Karpas-422 (cell line): ENCODE measurements around the gene DNAJC8. TPM values are rescaled to one million over a fixed set of nuclear protein-coding genes. Genes with fewer than 3 reads are reported as not detected.

Experiments
- DNase-seq: peaks from one replicate; pipeline ENCODE4 v3.0.0-alpha.2; 2015
- H2AFZ ChIP-seq: fragments of 200-600 bp; sonication (generic); 2 replicates; pipeline ENCODE4 v1.6.1; 2014; ENCODE audit warnings: antibody characterized with exemption, low read length, mixed read lengths
- H3K27ac ChIP-seq: fragments of 200-600 bp; sonication (generic); 2 replicates; pipeline ENCODE4 v1.5.1; 2014; ENCODE audit warnings: mild to moderate bottlenecking, low read length, moderate library complexity
- H3K27me3 ChIP-seq: fragments of 200-600 bp; sonication (generic); 2 replicates; pipeline ENCODE4 v1.6.1; 2014; ENCODE audit warnings: low read length, mixed read lengths
- H3K36me3 ChIP-seq: fragments of 200-600 bp; sonication (generic); 2 replicates; pipeline ENCODE4 v1.6.1; 2014; ENCODE audit warnings: low read length, mixed read lengths; ENCODE audit not compliant: insufficient read depth
- H3K4me1 ChIP-seq: fragments of 200-600 bp; sonication (generic); 2 replicates; pipeline ENCODE4 v1.6.1; 2014; ENCODE audit warnings: mild to moderate bottlenecking, low read length, mixed read lengths
- H3K4me2 ChIP-seq: fragments of 200-600 bp; sonication (generic); 2 replicates; pipeline ENCODE4 v1.6.1; 2014; ENCODE audit warnings: low read length, low read depth, mild to moderate bottlenecking; ENCODE audit not compliant: poor library complexity, severe bottlenecking
- H3K4me3 ChIP-seq: fragments of 200-600 bp; sonication (generic); 2 replicates; pipeline ENCODE4 v1.5.1; 2014; ENCODE audit warnings: mild to moderate bottlenecking, antibody characterized with exemption, low read length, mixed read lengths
- H3K79me2 ChIP-seq: fragments of 200-600 bp; sonication (generic); 2 replicates; pipeline ENCODE4 v1.6.1; 2014; ENCODE audit warnings: mild to moderate bottlenecking, low read length, mixed read lengths
- H3K9ac ChIP-seq: fragments of 200-600 bp; sonication (generic); 2 replicates; pipeline ENCODE4 v1.6.0; 2014; ENCODE audit warnings: low read length
- H3K9me2 ChIP-seq: fragments of 200-600 bp; sonication (generic), shearing (Covaris generic); replicated peaks from 2 replicates; pipeline ENCODE4 v1.6.0; 2014; ENCODE audit warnings: mild to moderate bottlenecking, low read length, moderate library complexity; ENCODE audit not compliant: insufficient read depth
- H3K9me3 ChIP-seq: fragments of 300-700, 200-600 bp; sonication (generic); 2 replicates; pipeline ENCODE4 v1.6.1; 2014; ENCODE audit warnings: low read length, mixed read lengths
- H4K20me1 ChIP-seq: fragments of 200-600 bp; sonication (generic); 2 replicates; pipeline ENCODE4 v1.6.1; 2014; ENCODE audit warnings: mild to moderate bottlenecking, antibody characterized with exemption, low read length, low read depth; ENCODE audit not compliant: insufficient read depth
- total RNA-seq: library from RNA; depleted of rRNA; stranded (reverse); fragments of >200 nt; shearing (Covaris generic); gene quantifications from 2 replicates; pipeline ENCODE4 v1.2.3, GENCODE V29; 2014; ENCODE audit warnings: low replicate concordance; rRNA removed

Gene DNAJC8, protein sequence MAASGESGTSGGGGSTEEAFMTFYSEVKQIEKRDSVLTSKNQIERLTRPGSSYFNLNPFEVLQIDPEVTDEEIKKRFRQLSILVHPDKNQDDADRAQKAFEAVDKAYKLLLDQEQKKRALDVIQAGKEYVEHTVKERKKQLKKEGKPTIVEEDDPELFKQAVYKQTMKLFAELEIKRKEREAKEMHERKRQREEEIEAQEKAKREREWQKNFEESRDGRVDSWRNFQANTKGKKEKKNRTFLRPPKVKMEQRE
- total RNA-seq: 56.9 and 71.8 TPM in 2 replicates

DNA sequence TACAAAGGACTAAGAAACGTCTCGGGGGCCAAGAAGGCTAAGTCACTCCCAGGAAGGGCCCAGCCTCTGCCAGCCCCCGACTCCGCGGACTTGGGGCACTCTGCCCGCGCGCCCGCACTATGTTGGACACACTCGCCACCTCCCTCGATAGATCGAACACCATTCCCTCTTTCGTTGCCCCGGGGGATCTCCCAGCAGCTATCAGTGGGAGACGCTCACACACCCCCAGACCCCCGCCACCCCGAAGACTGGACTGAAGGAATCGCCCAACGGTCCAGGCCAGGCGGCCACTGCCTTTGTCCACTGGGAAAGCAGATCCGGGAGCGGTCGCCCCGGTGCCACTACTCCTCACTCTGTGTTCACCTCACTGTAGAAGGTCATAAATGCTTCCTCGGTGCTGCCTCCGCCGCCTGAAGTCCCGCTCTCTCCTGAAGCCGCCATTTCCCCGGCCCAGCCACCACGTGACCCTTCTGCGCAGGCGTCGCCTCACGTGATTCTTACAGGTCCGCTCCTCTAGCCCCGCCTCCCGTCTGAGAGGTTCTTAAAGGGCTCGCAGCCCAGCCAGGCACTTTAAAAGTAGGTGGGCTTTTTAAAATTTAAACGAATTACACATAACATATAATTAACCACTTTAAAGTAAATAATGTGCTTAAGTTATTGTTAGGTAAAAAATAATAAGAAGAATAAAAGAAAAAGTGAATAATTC, at the start of gene DNAJC8:
DNAJC8 (minus strand) TSS at position 472 of the 706 bp plus-strand sequence; CDS start at position 441, 31 bp downstream.
- Histone ChIP-seq H3K9me3 (no peaks in the 10 kb centered on the region), H3K9me2 (no peaks in the 10 kb centered on the region), H3K4me1 (peaks cover 34% of the 10 kb centered on the region), H3K27ac (peak within 1 kb of the TSS; percentile 46; the same call in 1 of the 2 replicates), H3K4me2 (peak within 1 kb of the TSS; percentile 75), H3K79me2 (peaks cover 69% of the 10 kb centered on the region), H3K4me3 (peak within 1 kb of the TSS; percentile 99), H4K20me1 (peaks cover 8% of the 10 kb centered on the region; the same call in 1 of the 2 replicates), H2AFZ (peak within 1 kb of the TSS; percentile 67; the same call in 1 of the 2 replicates), H3K27me3 (no peaks in the 10 kb centered on the region), H3K9ac (peak within 1 kb of the TSS; percentile 99), H3K36me3 (peaks cover 20% of the 10 kb centered on the region; the same call in 1 of the 2 replicates)
- DNase-seq: peak; percentile 97

DNA sequence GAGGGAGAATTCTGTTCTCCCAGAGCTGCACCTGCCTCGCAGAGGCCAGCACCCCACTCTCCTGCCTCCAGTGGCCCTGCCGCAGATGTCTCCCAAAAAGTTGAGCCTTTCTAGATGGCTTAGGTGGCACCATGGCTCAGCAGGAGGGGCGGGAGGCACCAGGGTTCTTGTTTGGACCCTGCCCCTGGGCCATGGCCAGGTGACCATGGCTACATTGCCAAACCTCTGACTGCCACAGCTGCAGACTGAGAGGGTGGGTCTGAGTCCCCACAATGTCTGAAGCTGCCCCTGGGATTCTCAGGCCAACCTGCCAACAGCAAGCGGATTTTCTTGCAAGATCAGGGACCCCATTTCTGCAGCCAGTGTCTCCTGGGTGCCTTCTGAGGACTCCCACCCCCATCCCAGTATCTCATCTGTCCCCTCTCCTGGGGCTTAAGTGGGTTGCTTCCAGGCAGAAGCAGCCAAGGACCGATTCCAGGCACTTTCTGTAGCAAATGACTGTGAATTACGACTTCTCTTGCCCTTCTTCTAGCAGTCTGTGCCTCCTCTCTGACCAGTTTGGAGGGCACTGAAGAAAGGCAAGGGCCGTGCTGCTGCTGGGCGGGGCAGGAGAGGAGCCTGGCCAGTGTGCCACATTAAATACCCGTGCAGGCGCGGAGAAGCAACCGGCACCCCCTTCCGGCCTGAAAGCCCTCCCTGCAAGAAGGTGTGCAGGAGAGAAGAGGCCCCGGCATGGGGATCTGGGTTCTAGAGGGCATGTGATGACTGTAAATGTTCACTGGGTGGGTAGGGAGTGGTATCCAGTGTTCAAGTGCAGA, 49.0 kb upstream of the DNAJC8 start:
- DNase-seq: no peak
- H3K27ac ChIP-seq: no peak overlapping the region
- no peaks in the 10 kb centered on the region for H3K27me3 ChIP-seq
- H3K4me1 ChIP-seq: peaks cover 3% of the 10 kb centered on the region
- H4K20me1 ChIP-seq: no peaks in the 10 kb centered on the region
- H3K9ac ChIP-seq: no peak overlapping the region
- H3K9me3 ChIP-seq: no peaks in the 10 kb centered on the region
- no peak overlapping the region for H3K4me2 ChIP-seq
- H3K79me2 ChIP-seq: no peaks in the 10 kb centered on the region
- no peak overlapping the region for H3K4me3 ChIP-seq
- H3K9me2 ChIP-seq: no peaks in the 10 kb centered on the region
- no peak overlapping the region for H2AFZ ChIP-seq
- no peaks in the 10 kb centered on the region for H3K36me3 ChIP-seq

DNA sequence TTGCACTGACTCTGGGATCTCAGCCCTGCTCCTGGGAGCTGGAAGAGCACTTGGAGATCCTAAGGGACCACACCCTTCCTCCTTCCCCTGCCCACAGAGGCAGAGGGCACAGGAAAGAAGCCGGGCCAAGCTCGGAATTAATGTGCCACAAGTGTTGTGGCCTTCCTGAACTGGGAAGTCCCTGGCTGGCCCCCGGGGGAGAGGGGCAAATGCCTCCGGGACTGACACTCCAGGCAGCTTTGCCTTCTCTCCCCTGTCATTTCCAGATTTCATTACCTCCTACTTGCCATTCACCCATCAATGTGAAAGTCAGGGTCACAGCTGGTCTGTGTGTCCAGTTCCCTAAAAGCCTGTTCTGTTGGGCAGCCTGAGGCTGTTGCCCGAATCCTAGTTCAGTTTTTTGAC, 48.1 kb upstream of the DNAJC8 start:
- Histone ChIP-seq H3K79me2 (no peaks in the 10 kb centered on the region), H3K4me1 (no peaks in the 10 kb centered on the region), H3K9me2 (no peaks in the 10 kb centered on the region), H2AFZ (no peak overlapping the region), H3K9me3 (no peaks in the 10 kb centered on the region), H3K4me2 (no peak overlapping the region), H3K36me3 (no peaks in the 10 kb centered on the region), H3K9ac (no peak overlapping the region), H3K27me3 (no peaks in the 10 kb centered on the region), H4K20me1 (no peaks in the 10 kb centered on the region), H3K27ac (no peak overlapping the region), H3K4me3 (no peak overlapping the region)
- DNase-seq: no peak

DNA sequence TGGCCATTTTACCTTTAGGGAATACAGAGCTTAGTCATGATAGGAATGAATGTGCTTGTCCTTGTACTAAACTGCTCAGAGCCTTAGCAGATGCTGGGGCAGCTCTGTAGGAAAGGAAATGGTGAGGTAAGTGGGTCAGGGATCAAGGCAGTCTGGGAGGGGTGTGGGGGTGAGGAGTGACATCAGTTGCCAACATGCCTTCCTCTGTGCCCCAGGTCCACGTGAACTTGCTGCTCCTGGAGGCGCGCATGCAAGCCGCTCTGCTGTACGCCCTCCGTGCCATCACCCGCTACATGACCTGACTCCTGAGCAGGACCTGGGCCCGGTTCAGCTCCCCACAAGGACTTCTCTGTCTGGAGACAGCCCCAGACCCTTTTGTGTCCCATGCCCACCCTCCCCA, 47.7 kb upstream of the DNAJC8 start:
- H3K36me3 ChIP-seq: no peaks in the 10 kb centered on the region
- no peak overlapping the region for H3K4me3 ChIP-seq
- H3K27me3 ChIP-seq: no peaks in the 10 kb centered on the region
- no peaks in the 10 kb centered on the region for H4K20me1 ChIP-seq
- DNase-seq: no peak
- H3K4me1 ChIP-seq: no peaks in the 10 kb centered on the region
- H3K9me3 ChIP-seq: no peaks in the 10 kb centered on the region
- no peak overlapping the region for H3K9ac ChIP-seq
- H3K9me2 ChIP-seq: no peaks in the 10 kb centered on the region
- no peaks in the 10 kb centered on the region for H3K79me2 ChIP-seq
- H3K27ac ChIP-seq: no peak overlapping the region
- H2AFZ ChIP-seq: no peak overlapping the region
- H3K4me2 ChIP-seq: no peak overlapping the region

DNA sequence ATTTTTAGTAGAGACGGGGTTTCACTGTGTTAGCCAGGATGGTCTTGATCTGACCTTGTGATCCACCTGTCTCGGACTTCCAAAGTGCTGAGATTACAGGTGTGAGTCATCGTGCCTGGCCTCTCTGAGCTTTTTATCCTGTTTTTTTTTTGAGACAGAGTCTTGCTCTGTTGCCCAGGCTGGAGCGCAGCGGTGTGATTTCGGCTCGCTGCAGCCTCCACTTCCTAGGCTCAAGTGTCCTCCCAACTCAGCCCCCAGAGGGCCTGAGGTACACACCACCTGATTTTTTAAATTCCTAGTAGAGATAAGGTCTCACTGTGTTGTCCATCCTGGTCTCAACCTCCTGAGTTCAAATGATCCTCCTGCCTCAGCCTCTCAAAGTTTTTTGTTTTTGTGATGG, 46.9 kb upstream of the DNAJC8 start:
- Histone ChIP-seq H3K27ac (no peak overlapping the region), H3K27me3 (no peaks in the 10 kb centered on the region), H3K36me3 (no peaks in the 10 kb centered on the region), H3K4me1 (no peaks in the 10 kb centered on the region), H3K9ac (no peak overlapping the region), H3K4me3 (no peak overlapping the region), H4K20me1 (no peaks in the 10 kb centered on the region), H3K9me2 (no peaks in the 10 kb centered on the region), H3K9me3 (no peaks in the 10 kb centered on the region), H3K79me2 (no peaks in the 10 kb centered on the region), H3K4me2 (no peak overlapping the region), H2AFZ (no peak overlapping the region)
- no peak for DNase-seq

DNA sequence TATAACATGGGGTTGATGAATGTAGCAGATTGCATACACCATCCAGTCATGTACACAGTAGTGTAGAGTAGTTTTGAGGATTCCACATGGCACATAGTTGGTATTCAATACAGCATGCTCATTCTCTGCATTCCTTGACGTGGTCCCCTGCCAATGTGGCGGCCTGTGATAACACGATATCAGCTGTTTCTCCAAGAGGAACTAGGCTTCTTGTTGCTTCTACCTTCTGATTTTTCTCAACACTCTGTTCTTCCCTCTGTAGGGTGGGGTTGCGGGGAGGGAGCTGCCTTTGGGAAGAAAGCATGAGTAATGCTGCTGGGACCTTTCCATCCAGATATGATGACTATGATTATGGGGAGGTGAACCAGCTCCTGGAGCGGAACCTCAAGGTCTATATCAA, 45.9 kb upstream of the DNAJC8 start:
- no peaks in the 10 kb centered on the region for H4K20me1 ChIP-seq
- no peaks in the 10 kb centered on the region for H3K36me3 ChIP-seq
- no peaks in the 10 kb centered on the region for H3K9me2 ChIP-seq
- no peak overlapping the region for H3K27ac ChIP-seq
- H2AFZ ChIP-seq: no peak overlapping the region
- no peaks in the 10 kb centered on the region for H3K79me2 ChIP-seq
- no peak overlapping the region for H3K4me3 ChIP-seq
- no peak overlapping the region for H3K9ac ChIP-seq
- H3K4me1 ChIP-seq: no peaks in the 10 kb centered on the region
- no peaks in the 10 kb centered on the region for H3K9me3 ChIP-seq
- DNase-seq: no peak
- H3K4me2 ChIP-seq: no peak overlapping the region
- H3K27me3 ChIP-seq: no peaks in the 10 kb centered on the region

DNA sequence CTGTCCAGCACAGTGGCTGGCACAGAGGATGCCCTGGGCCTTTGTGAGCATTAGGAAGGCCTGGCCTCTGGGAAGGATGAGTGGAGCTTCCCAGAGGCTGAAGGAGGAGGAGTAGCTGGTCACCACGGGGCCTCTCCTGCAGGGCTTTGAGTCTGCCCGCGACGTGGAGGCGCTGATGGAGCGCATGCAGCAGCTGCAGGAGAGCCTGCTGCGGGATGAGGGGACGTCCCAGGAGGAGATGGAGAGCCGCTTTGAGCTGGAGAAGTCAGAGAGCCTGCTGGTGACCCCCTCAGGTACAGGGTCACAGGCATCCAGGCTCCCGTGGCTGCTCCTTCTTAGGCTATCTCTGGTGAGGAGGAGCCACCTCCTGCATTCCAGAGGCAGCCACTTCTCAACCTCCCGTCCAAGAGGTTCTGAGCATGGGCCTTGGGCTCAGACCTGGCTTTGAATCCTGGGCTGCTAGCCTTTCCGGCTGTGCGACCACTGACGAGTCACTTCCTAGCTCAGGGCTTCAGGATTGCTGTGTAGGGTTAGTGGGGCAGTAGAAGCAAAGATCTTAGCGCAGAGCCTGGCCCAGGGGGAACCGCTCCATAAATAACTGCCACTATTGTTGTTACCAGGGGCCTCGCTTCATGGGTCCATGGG, 40.5 kb upstream of the DNAJC8 start:
- Histone ChIP-seq H3K4me3 (no peak overlapping the region), H3K9ac (no peak overlapping the region), H4K20me1 (no peaks in the 10 kb centered on the region), H3K9me3 (no peaks in the 10 kb centered on the region), H3K4me1 (no peaks in the 10 kb centered on the region), H3K79me2 (no peaks in the 10 kb centered on the region), H2AFZ (no peak overlapping the region), H3K27me3 (no peaks in the 10 kb centered on the region), H3K4me2 (no peak overlapping the region), H3K27ac (no peak overlapping the region), H3K9me2 (no peaks in the 10 kb centered on the region), H3K36me3 (no peaks in the 10 kb centered on the region)
- no peak for DNase-seq
